Thymus (tissue), 11 donors: ENCODE measurements around the gene KHDRBS2. TPM values are rescaled to one million over a fixed set of nuclear protein-coding genes. Genes with fewer than 3 reads are reported as not detected.
"Not testable (repeated sequence)": the region's sequence is repeated elsewhere in the genome, so short reads cannot be mapped to it uniquely, and the experiment has no call there.

Source experiments
- DNase-seq, 9 donors: peaks; one replicate each; pipeline ENCODE4 v3.0.0-alpha.2; 2013; ENCODE audit warnings: low spot score in 9 of 9, low read depth in 6 of 9, missing footprints in 1 of 9
- H3K27ac ChIP-seq, 2 donors: one replicate each; pipeline ENCODE4 v1.5.1; 2013; ENCODE audit warnings: control low read depth in 1 of 2, low read depth in 1 of 2, low read length in 1 of 2, mild to moderate bottlenecking in 1 of 2, moderate library complexity in 1 of 2
- H3K27me3 ChIP-seq, 2 donors: one replicate each; pipeline ENCODE4 v1.5.1; 2013; ENCODE audit warnings: low read length in 1 of 2; ENCODE audit not compliant: control insufficient read depth in 2 of 2, insufficient read depth in 1 of 2
- H3K36me3 ChIP-seq, 2 donors: one replicate each; pipeline ENCODE4 v1.5.1; 2013; ENCODE audit warnings: low read length in 1 of 2, mild to moderate bottlenecking in 1 of 2, moderate library complexity in 1 of 2; ENCODE audit not compliant: control insufficient read depth in 2 of 2, insufficient read depth in 2 of 2
- H3K4me1 ChIP-seq, 2 donors: one replicate each; pipeline ENCODE4 v1.5.1; 2013; ENCODE audit warnings: low read length in 2 of 2; ENCODE audit not compliant: control insufficient read depth in 2 of 2, insufficient read depth in 2 of 2
- H3K4me3 ChIP-seq, 2 donors: one replicate each; pipeline ENCODE4 v1.5.1; 2013; ENCODE audit warnings: low read length in 2 of 2, control low read depth in 1 of 2, mild to moderate bottlenecking in 1 of 2
- H3K9me3 ChIP-seq, 2 donors: one replicate each; pipeline ENCODE4 v1.5.1; 2013; ENCODE audit warnings: low read length in 1 of 2, mild to moderate bottlenecking in 1 of 2; ENCODE audit not compliant: control insufficient read depth in 2 of 2, insufficient read depth in 1 of 2
- WGBS: extraction: QIAGEN DNeasy Blood & Tissue Kit; methylation state at CpG from one replicate; pipeline ENCODE4 v1.1.7; 2013; 5-methylcytosine and 5-hydroxymethylcytosine counted together
- polyA plus RNA-seq: library from polyadenylated mRNA; stranded (reverse); fragments of 200-250 nt; gene quantifications from one replicate; pipeline ENCODE4 v1.2.3, GENCODE V29; 2013
- total RNA-seq: library from RNA; stranded (reverse); fragments of 120-200 nt; gene quantifications from one replicate; pipeline ENCODE4 v1.2.4, GENCODE V29; 2013
- donor health status: healthy.

The KHDRBS2 gene
- total and polyA plus RNA-seq, 2 donors: 0.71 to 1.5 TPM

- no peak for DNase-seq
- no peaks in the 10 kb centered on the region for H3K4me1 ChIP-seq
- H3K36me3 ChIP-seq: no peaks in the 10 kb centered on the region
- no peak overlapping the region for H3K27ac ChIP-seq
- H3K27me3 ChIP-seq: no peaks in the 10 kb centered on the region
- no peaks in the 10 kb centered on the region for H3K9me3 ChIP-seq
- 89% methylated on average over 3 of the region's 3 CpGs for WGBS
- no peak overlapping the region for H3K4me3 ChIP-seq
Measured at GRCh38 chr6:61810047-61810446, 476.0 kb downstream of the KHDRBS2 start.

GRCh38 chr6:61809004-61809595 is 476.9 kb downstream of the KHDRBS2 start:
- Histone ChIP-seq H3K36me3 (no peaks in the 10 kb centered on the region), H3K4me3 (no peak overlapping the region), H3K9me3 (peaks cover 0 to 4% of the 10 kb centered on the region in 2 donors), H3K27me3 (no peaks in the 10 kb centered on the region), H3K4me1 (no peaks in the 10 kb centered on the region), H3K27ac (no peak overlapping the region)
- WGBS: 43% methylated on average over 1 of the region's 1 CpG
- DNase-seq: peak in 3 of 9 donors; percentile 0 to 19 (median 1)

- no peak for DNase-seq
- Histone ChIP-seq H3K4me3 (no peak overlapping the region), H3K36me3 (no peaks in the 10 kb centered on the region), H3K4me1 (no peaks in the 10 kb centered on the region), H3K27me3 (no peaks in the 10 kb centered on the region), H3K9me3 (no peaks in the 10 kb centered on the region), H3K27ac (no peak overlapping the region)
- WGBS: 96% methylated on average over 1 of the region's 1 CpG
Measured at GRCh38 chr6:61787998-61788397, 498.0 kb downstream of the KHDRBS2 start.

DNA sequence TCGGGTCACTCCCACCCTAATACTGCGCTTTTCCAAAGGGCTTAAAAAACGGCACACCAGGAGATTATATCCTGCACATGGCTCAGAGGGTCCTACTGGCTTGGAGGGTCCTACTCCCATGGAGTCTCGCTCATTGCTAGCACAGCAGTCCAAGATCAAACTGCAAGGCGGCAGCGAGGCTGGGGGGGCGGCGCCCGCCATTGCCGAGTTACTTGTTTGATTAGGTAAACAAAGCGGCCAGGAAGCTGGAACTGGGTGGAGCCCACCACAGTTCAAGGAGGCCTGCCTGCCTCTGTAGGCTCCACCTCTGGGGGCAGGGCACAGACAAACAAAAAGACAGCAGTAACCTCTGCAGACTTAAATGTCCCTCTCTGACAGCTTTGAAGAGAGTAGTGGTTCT is 516.6 kb downstream of the KHDRBS2 start:
- H3K27ac ChIP-seq, DNase-seq, H3K4me3 ChIP-seq, H3K27me3 ChIP-seq, H3K36me3 ChIP-seq, H3K9me3 ChIP-seq, H3K4me1 ChIP-seq: not testable (repeated sequence)
- WGBS: 96% methylated on average over 11 of the region's 11 CpGs

DNA sequence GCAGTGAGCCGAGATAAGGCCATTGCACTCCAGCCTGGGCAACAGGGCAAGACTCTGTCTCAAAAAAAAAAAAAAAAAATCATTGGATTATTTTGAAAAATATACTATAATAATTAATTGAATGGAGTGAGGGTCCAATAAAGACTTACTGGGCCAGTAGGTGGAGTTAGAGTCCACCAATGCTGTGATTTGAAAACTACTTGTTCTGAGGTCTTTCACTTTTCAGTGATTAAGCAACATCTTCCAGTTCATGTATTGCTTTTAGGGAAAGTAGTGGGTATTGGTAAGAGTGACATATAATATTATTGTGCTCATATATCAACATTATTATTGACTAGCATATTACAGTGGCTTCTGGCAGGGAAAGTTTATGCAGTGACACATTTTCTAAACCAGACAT is 530.3 kb downstream of the KHDRBS2 start:
- H3K36me3 ChIP-seq: no peaks in the 10 kb centered on the region
- H3K4me3 ChIP-seq: no peak overlapping the region
- no peak overlapping the region for H3K27ac ChIP-seq
- no peak for DNase-seq
- H3K4me1 ChIP-seq: no peaks in the 10 kb centered on the region
- WGBS: 95% methylated on average over 1 of the region's 1 CpG
- no peaks in the 10 kb centered on the region for H3K9me3 ChIP-seq
- H3K27me3 ChIP-seq: no peaks in the 10 kb centered on the region

GRCh38 chr6:61751986-61752385 is 534.0 kb downstream of the KHDRBS2 start:
- WGBS: 87% methylated on average over 3 of the region's 3 CpGs
- Histone ChIP-seq H3K4me3 (no peak overlapping the region), H3K36me3 (no peaks in the 10 kb centered on the region), H3K4me1 (no peaks in the 10 kb centered on the region), H3K9me3 (no peaks in the 10 kb centered on the region), H3K27me3 (no peaks in the 10 kb centered on the region), H3K27ac (no peak overlapping the region)
- no peak for DNase-seq

DNA sequence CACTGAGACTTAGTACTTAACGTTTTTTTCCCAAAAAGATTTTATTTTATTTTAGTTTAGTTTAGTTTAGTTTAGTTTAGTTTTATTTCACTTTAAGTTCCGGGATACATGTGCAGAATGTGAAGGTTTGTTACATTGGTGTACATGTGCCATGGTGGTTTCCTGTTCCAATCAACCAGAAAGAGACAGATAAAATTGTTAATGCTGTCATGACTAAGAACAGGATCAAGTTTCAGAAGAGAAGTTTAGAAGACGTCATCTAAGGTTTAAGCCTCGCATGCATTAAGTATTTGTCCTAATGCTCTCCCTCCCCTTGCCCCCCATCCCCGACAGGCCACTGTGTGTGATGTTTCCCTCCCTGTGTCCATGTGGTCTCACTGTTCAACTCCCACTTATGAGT is 540.0 kb downstream of the KHDRBS2 start:
- 93% methylated on average over 5 of the region's 5 CpGs for WGBS
- no peaks in the 10 kb centered on the region for H3K27me3 ChIP-seq

GRCh38 chr6:61711849-61712248 is 574.2 kb downstream of the KHDRBS2 start:
- Histone ChIP-seq H3K4me1 (no peaks in the 10 kb centered on the region), H3K4me3 (no peak overlapping the region), H3K9me3 (no peaks in the 10 kb centered on the region), H3K27me3 (no peaks in the 10 kb centered on the region), H3K27ac (no peak overlapping the region), H3K36me3 (no peaks in the 10 kb centered on the region)
- no peak for DNase-seq
- 95% methylated on average over 3 of the region's 3 CpGs for WGBS

More for the DNA sequence above, 540.0 kb downstream of the KHDRBS2 start:
- no peak overlapping the region for H3K27ac ChIP-seq
- H3K9me3 ChIP-seq: no peaks in the 10 kb centered on the region
- H3K4me1 ChIP-seq: no peaks in the 10 kb centered on the region
- DNase-seq: no peak
- H3K36me3 ChIP-seq: no peaks in the 10 kb centered on the region
- H3K4me3 ChIP-seq: no peak overlapping the region

DNA sequence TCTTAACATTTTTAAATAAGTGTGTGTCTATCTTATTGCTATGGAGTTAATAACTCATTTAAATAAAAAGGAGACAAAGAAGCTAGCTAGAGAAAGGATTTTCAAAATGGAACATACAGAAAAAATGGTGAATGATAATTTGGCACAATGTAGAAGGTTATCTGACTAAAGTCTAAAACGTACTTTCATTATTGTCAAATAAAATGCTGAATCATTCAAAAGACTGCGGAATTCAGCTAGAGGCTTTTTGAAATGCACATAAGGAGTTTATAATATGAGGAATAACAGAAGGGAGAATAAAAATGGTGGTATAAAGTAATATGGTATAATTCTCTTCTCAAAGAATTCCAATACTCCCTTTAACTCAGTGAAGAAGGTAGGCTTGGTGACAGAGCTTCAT is 597.9 kb downstream of the KHDRBS2 start:
- WGBS: 93% methylated on average over 2 of the region's 2 CpGs
- H3K4me1 ChIP-seq: no peaks in the 10 kb centered on the region
- no peaks in the 10 kb centered on the region for H3K36me3 ChIP-seq
- H3K27ac ChIP-seq: no peak overlapping the region
- H3K27me3 ChIP-seq: no peaks in the 10 kb centered on the region
- DNase-seq: no peak
- H3K4me3 ChIP-seq: no peak overlapping the region
- H3K9me3 ChIP-seq: no peaks in the 10 kb centered on the region

DNA sequence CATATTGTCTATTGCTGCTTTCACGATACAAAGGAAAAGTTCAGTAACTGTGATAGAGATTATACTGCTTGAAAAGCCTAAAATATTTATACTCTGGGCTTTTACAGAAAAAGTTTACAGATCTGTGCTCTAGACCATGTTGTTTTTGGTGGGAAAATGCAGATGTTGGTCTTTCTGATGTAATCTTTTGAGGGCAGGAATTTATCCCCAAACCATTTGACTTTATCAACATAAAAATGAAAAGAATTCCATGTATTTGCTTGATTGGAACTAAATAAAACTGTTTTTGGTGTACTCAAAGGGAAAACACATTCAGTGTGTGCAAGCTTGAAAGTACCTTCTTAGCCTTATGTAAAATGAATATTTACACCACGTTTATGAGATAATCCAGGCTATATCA is 603.5 kb downstream of the KHDRBS2 start:
- Histone ChIP-seq H3K4me1 (no peaks in the 10 kb centered on the region), H3K27ac (no peak overlapping the region), H3K27me3 (no peaks in the 10 kb centered on the region), H3K4me3 (no peak overlapping the region), H3K36me3 (no peaks in the 10 kb centered on the region), H3K9me3 (no peaks in the 10 kb centered on the region)
- DNase-seq: no peak
- WGBS: 60% methylated on average over 2 of the region's 2 CpGs
